Stimulated activated CD8-positive, alpha-beta memory T cell treated with anti-CD3 and anti-CD28 coated beads, Interleukin-15, amount 100 ng/mL, for 1 hour (primary cell): ENCODE results near the gene TRAPPC14.
"Not testable (repeated sequence)": the region's sequence is repeated elsewhere in the genome, so short reads cannot be mapped to it uniquely, and the experiment has no call there.

Experiments
- DNase-seq: peaks from one replicate; pipeline ENCODE4 v3.0.0-alpha.2; 2020; ENCODE audit warnings: low read depth

The TRAPPC14 gene

DNA sequence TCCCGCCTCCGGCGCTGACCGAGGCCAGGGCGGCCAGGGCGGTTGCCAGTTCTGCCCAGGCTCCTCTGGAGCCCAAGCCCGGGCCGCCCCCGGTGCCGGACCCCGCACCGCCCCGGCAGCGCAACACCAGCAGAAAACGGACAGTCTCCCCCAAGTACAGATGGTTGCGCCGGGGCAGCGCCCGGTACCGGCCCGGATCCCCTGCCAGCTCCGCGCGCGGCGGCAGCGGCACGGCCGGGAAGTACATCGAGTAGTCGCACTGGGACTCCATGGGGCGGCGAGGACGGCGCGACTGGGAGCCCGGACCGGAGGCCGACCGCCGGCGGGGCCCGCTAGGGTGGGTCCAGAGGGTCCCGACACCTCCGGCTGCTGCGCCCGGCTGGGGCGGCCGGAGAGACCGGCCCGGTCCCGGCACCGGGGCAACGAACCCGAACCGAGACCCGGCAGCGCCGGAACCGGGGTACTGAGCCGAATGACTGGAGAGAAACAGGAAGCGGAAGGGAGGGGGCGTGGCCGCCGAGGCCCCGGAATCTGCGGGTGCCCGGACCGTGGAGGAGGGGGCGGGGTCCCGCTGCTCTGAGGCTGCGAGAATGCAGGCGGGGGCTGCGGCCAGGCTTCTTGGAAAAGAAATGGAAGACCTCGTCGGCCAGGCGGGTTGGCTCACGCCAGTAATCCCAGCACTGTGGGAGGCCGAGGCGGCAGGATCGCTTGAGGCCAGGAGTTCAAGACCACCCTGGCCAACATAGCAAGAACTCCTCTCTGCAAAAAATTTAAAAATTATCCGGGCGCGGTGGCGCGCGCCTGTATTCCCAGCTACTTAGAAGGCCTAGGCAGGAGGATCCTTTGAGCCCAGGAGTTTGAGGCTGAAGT lies at the start of gene TRAPPC14:
TSS of gene TRAPPC14 (minus strand) at position 495 of the 870 bp plus-strand sequence. CDS start at position 271, 224 bp downstream.
- DNase-seq, result peak; percentile 86

- no peak for DNase-seq
Measured at GRCh38 chr7:100204454-100204853, 45.9 kb upstream of the TRAPPC14 start.

GRCh38 chr7:100200693-100201092 lies 42.2 kb upstream of the TRAPPC14 start:
- DNase-seq, result no peak

- no peak for DNase-seq
Measured at GRCh38 chr7:100198266-100198665, 39.7 kb upstream of the TRAPPC14 start.

- not testable (repeated sequence) for DNase-seq
Measured at GRCh38 chr7:100195901-100196322, 37.4 kb upstream of the TRAPPC14 start.

GRCh38 chr7:100195222-100195621 lies 36.7 kb upstream of the TRAPPC14 start:
- no peak for DNase-seq

DNA sequence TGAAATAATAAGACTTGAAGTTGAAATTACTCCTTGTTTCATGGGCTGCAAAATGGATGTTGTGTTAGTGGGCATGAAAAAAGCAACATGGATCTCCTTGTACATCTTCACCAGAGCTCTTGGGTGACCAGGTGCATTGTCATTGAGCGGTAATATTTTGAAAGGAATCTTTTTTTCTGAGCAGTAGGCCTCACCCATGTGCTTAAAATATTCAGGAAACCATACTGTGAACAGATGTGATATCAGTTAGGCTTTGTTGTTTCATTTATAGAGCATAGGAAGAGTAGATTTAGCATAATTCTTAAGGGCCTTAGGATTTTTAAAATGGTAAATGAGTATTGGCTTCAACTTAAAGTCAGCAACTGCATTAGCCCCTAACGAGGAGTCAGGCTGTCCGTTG lies 34.4 kb upstream of the TRAPPC14 start:
- no peak for DNase-seq

DNA sequence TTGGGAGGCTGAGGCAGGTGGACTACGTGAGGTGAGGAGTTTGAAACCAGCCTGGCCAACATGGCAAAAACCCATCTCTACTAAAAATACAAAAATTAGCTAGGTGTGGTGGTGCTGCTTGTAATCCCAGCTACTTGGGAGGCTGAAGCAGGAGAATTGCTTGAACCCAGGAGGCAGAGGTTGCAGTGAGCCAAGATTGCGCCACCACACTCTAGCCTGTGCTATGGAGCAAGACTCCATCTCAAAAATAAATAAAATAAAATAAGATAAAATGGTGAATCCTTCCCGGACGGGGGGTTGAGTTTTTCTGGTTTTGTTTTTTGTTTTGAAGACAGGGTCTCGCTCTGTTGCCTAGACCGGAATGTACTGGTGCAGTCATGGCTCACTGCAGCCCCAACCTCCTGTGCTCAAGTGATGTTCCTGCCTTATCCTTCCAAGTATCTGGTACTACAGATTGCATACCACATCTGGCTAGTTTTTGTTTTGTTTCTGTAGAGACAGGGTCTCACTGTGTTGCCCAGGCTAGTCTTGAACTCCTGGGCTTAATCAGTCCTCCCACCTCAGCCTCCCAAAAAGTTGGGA lies 33.8 kb upstream of the TRAPPC14 start:
- not testable (repeated sequence) for DNase-seq

DNA sequence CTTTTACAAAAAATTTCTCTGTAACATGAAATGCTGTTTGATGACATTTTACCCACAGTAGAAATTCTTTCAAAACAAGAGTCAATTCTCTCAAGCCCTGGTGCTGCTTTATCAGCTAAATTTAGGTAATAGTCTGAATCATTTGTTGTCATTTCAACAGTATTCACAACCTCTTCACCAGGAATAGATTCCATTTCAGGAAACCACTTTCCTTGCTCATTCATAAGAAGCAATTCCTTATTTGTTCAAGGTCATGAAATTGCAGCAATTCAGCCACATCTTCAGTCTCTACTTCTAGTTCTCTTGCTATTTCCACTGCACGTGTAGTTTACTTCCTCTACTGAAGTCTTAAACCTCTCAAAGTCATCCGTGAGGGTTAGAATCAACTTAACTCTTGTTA lies 33.3 kb upstream of the TRAPPC14 start:
- DNase-seq, result no peak

- DNase-seq, result no peak
Measured at GRCh38 chr7:100190048-100190711, 31.7 kb upstream of the TRAPPC14 start.

DNA sequence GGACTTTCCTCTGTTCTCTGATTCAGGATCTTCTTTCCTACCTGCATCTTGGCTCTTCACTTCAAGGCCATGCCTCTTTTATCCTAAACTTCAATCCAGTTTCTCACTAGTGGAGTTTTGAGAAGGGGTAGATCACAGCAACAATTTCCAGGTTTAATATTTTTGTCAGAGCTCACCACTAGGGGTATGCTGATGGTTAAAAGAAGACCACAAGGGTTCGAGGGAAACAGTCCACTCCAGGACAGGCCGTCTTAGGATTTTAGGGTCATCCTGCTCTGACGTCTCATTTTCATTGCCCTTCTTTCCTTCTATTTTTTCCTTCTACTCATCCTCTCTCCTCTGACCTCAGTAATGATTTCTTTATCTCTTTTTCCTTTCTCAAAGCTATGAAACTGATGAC lies 30.5 kb upstream of the TRAPPC14 start:
- DNase-seq, result no peak

GRCh38 chr7:100185726-100186125 lies 27.2 kb upstream of the TRAPPC14 start:
- no peak for DNase-seq

DNA sequence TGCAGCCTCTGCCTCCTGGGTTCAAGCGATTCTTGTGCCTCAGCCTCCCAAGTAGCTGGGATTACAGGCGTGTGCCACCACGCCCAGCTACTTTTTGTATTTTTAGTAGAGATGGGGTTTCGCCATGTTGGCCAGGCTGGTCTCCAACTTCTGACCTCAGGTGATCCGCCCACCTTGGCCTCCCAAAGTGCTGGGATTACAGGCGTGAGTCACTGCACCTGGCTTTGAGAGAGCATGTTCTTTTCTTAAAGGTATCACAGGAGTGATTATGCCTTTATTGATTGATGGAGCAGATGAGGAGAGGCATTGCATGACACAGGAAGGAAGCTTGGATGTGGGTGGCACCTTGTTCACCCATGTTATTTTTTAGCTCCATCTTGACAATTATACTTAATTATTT lies 24.6 kb upstream of the TRAPPC14 start:
- DNase-seq, result not testable (repeated sequence)

DNA sequence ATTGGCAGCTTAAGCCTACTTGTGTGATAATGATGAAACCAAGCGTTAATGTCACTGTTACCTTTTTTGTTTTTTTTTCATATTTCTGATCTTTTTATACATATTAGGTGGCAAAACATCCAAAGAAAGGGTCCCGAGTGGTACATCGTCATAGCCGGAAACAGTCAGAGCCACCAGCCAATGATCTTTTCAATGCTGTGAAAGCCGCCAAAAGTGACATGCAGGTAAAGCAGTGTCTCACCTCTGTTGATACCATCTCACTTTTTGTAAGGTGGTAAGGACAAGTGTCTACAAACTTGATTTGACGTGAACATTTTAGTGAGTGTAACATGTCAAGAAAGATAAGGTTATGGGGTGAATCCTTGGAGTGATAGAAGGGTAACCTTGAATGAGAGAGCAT lies 24.1 kb upstream of the TRAPPC14 start:
- DNase-seq, result not testable (repeated sequence)

DNA sequence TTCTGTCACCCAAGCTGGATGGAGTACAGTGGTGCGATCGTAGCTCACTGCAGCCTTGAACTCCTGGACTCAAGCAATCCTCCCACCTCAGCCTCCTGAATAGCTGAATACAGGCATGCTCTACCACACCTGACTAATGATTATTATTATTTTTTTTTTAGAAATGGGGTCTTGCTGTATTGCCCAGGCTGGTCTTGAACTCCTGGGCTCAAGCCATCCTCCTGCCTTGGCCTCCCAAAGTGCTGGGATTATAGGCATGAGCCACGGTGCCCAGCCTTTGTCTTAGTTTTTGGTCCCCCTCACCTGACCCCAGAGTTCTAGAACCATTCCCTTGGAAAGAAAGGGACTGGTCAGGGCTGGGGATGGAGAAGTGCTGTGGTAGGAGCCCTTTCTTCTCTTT lies 21.6 kb upstream of the TRAPPC14 start:
- not testable (repeated sequence) for DNase-seq

GRCh38 chr7:100177045-100178001 lies 18.8 kb upstream of the TRAPPC14 start, which contains the start of the genes GPC2 and STAG3:
Gene GPC2 (minus strand): TSS chr7:100177381. CDS start chr7:100177199, 182 bp downstream.
Gene STAG3 (plus strand): TSS chr7:100177918. CDS start chr7:100180557, 2,639 bp downstream.
- DNase-seq, result peak; percentile 93

GRCh38 chr7:100176096-100177044 lies 17.8 kb upstream of the TRAPPC14 start:
- no peak for DNase-seq

GRCh38 chr7:100175296-100175935 lies 16.9 kb upstream of the TRAPPC14 start:
- no peak for DNase-seq

- no peak for DNase-seq
Measured at GRCh38 chr7:100174582-100174981, 16.1 kb upstream of the TRAPPC14 start.
